Fibroblast of upper back skin (primary cell): Measurements from ENCODE around the gene GPR3.
"Not testable (repeated sequence)": the region's sequence is repeated elsewhere in the genome, so short reads cannot be mapped to it uniquely, and the experiment has no call there.

ENCODE experiments used
- DNase-seq: peaks from one replicate; pipeline ENCODE4 v3.0.0-alpha.2; 2013

Gene GPR3

DNA sequence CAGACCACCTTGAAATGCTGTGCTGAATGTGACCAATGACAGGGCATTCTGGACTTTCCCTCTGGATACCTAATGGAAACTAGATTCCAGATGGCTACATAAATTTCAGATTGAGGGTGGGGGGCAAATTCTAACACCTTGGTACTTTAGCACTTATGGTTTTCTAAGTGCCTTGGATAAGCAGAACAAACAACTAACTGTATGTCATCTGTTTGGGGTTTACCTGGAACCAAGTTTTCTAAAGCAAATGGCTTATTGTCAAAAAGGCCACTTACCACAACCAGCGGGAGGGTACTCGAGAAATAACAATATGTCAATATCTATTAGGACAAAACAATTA, 39.1 kb downstream of the GPR3 start:
- DNase-seq, result no peak

DNA sequence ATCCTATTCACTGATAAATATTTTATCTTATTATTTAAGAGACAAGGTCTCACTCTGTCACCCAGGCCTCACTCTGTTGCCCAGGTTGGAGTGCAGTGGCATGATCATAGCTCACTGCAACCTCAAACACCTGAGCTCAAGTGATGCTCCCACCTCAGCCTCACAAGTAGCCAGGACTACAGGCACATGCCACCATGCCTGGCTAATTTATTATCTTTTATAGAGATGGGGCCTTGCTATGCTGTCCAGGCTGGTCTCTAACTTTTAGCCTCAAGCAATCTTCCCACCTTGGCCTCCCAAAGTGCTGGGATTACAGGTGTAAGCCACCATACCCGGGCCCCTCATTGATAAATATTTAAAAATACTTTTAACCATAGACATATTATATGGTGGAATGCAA, 40.3 kb downstream of the GPR3 start:
- not testable (repeated sequence) for DNase-seq

DNA sequence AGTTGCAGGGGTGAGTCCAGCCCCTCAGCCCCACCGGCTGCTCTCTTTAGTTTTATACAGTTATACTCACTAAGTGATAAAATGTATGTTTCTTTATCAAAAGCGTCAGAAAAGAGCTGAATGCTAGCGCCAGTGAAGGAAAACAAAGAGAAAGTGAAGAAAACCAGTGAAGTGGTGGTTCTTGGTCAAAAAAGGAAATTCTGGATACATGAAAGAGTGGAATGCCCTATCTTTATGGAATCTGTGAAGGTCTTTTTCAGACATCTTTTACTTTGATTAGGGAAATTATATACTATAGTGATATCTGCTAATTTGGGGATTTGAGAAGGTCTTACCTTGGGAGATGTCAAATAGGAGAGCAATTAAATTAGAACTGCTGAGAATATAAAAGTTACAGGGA, 41.3 kb downstream of the GPR3 start:
- DNase-seq, result no peak

DNA sequence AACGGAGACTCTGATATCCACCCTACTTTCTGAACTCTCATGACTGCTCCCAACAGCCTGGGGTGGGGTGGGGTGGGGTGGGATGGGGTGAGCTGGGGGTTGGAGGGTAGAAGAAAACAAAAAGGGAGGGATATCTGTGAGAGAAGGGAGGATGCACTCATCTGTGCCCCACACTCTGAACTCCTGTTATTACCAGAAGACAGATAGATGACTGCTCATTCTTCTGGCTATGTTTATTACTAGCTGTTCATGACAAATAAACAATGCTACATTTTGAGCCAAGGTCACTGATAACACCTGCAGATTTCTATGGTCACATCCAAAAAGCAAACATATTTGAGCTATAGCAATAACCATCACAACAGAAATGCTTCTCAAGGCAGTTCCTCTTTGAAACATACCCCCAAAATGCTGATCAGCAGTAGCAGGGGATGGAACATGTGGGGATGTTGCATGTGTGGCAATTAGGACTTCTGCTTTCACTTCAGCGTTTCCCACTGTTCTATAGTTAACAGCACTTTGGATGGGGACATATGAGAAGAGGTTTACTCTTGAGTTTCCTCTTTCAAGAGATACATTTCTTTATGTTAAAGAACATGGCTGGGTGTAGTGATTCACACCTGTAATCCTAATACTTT, 43.3 kb downstream of the GPR3 start:
- DNase-seq, result no peak

DNA sequence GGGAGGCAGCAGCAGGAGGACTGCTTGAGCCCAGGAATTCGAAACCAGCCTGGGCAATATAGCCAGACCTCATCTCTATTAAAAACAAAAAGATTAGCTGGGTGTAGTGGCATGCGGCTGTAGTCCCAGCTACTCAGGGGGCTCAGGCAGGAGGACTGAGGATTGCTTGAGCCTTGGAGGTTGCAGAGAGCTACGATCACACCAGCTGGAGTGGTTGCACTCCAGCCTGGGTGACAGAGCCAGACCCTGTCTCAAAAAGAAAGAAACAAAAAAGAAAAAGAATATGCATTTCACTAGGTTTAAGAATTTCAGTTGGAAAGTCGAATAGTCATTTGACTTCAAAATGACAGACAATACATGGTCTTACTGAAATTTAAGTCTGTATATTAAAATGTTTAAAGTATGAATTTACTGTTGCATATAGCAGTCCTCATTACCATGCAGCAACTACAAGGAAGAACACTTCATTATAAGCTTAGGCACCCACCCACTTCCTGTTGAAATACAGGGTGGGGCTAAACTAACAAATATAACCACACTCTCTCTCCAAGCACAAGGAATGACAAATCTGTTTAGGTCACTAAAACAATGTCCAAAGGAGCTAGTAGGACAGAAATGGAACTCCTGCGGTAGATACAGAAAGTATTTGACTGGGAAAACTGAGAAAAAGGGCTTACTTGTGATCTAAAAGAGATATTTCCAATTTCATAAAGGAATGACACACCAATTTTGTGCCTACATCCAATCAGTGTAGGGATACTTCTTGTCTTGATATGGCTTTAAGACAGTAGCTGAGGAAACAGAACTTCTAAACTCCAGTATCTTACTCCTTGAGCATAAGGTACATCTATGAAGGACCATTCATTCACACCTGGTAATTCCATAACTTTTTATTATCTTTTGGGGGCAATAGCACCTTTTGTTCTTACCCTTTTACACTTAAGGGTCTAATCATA, 44.1 kb downstream of the GPR3 start:
- DNase-seq, result peak; percentile 22

DNA sequence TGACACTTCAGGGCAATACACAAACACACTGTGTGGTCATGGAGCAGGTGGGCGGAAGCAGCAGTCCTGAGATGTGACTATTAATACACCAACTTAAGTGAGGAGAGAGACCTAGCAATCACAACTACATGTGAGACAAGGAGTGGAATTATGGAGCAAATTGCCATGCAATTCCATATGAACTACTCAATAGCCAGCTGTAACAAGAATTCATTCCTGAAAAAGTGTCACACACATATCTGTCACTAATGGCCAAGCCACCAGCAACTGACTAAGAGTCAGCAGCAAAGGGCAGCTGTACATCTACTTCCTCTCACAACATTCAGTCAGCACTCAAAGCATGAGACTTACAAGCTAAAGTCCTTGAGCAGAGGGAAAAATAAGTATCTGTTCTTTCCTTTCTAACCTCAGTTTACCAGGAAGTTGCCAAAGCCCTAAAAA, 46.2 kb downstream of the GPR3 start:
- no peak for DNase-seq

DNA sequence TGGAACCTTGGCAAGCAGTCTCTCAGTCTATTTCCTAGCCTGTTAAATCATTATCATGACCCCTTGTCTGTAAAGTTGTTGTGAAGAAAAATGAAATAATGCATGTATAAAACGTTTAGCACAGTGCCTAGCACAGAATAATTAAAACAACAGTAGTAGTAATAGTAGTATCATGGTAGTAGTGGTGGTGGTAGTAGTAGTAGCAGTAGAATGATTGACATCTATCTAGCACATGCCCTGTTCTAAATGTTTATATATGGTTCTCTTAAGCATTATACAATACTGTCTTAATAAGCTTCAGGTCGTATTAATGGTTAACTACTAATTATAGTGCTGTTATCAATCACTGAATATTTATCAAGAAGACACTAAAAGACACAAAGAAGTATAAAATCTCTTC, 46.7 kb downstream of the GPR3 start:
- DNase-seq, result no peak

DNA sequence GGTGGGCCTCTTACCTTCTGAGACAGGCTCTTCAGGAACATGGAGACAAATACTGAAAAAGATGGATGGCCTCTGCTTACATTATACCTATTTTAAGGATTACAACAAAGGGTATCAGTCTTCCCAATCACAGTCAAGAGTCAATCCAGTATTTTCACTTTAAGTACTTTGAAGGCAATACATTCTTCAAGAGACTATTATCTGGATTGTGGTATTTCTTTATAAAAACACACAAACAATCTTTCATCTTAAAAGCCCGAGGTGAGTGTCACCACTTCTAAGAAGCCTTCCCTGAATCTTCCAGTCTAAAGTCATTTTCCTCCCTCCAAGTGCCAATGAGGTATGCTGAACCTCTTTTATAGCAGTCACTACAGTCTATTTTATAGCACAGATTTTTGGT, 52.2 kb downstream of the GPR3 start:
- DNase-seq, result no peak
